GM19324 (cell line): ENCODE data around the gene TRPM3.
A peak's percentile ranks its signal among the peaks of the same experiment; 100 is the strongest.

Source experiments
- ATAC-seq: cut with Tn5 transposase; IDR thresholded peaks from one replicate; pipeline ENCODE4 v1.9.1; 2021; ENCODE audit warnings: mild to moderate bottlenecking, moderate library complexity; ENCODE audit not compliant: unreplicated experiment, low FRiP score

The TRPM3 gene

DNA sequence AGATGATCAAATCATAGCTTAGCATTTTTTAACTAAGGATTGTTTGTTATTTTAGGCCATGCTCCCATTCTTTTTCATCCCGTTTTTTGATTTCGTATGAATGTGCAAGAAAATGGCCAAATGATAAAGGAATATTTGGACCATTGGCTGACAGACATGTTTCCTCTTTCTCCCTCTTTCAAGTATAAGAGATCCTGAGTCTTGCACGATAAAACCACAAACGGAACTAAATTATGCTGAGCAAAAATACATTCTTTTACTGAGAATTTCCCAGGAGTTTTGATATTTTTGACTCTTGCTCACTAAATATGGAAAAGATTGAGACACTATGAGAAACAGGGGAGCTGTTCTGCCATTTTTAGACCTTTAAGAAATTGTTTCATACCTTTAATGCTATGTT is 616.6 kb downstream of the TRPM3 start:
- ATAC-seq = no peak

DNA sequence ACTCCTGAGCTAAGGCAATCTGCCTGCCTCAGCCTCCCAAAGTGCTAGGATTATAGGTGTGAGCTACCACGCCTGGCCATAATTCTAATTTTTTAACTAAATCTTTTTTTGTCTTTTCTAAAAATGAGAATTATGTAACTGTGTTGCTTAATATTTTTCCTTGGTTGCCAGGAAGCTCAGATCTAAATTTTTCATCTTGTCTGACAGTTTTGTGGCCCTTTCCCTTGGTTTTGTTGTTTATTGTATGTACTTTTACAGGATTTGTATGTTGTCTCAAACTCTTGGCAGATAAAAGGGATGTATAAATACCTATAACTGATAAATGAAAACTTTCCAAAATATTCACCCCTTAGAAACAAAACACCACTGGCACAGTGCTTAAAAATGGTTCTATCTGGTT is 618.7 kb downstream of the TRPM3 start:
- no peak for ATAC-seq

DNA sequence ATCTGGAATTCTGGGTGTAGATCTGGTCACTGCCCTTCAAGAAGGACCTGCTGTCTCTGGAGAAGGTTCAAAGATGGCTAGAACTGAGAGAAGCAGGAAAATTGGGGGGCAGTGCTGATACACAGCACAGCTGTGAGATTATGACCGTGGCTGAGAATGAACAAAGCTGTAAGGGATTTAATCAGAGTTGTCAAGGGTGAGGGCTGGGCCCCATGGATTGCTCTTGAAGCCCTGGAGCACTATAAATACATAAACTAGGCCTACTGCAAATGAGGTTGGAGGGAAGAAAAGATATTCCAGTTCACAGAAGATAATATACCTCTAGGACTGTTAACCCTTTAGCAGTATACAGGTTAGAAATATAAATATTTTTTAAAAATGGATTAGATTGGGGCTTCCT is 620.6 kb downstream of the TRPM3 start:
- ATAC-seq = no peak

DNA sequence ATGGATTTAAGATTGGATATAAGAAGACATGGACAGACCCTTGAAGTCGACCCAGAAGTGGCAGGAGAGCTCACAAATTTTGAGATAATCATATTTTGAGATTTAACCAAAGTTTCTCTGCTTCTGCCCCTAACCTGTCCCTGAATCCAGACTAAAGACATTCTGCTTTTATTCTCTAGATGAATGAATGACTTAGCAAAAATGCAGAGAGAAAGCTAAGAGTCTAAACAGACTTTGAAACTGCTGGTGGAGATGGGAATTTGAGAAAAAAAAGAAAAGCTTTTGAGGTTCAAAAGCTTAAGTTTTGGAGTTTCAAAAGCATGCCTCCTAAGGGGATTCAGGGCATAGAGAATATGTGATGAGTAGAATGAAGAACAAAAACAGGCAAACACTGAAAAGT is 621.8 kb downstream of the TRPM3 start:
- ATAC-seq = no peak

DNA sequence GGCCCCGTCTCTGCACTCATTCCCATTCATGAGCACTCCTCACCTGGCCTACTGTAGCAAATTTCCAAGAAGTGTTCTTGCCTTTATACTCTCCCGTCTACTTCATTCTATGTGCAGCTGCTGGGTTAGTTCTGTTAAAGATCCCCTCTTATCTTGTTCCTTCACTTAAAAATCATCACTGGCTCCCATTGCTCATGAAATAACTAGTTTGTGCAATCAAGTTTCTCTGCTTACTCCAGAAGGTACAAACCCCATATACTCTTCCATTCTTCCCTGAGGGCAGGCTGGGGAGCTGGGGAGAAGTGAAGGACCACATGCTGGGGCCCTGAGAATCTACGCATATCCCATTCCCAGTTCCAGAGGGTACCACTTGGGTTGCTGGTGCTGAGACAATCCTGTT is 622.6 kb downstream of the TRPM3 start:
- no peak for ATAC-seq

DNA sequence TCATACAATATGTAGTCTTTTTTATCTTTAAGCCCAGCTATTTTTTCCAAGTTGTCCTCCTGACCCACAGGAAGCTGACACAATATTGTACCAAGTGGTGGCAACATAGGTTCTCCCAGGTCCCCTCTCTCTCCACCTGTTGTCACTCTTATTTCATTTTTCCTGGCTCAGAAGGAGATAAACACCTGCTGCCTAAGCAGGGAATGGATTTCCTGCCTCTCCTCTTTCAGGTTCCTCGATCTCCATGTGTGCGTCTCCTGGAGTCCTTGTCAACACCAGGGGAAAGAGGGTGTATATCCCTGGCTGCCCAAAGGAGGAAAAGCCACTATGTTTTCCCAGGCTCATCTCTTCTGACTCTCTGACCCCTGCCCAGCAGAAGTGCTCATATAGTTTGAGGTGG is 625.2 kb downstream of the TRPM3 start:
- ATAC-seq = no peak

DNA sequence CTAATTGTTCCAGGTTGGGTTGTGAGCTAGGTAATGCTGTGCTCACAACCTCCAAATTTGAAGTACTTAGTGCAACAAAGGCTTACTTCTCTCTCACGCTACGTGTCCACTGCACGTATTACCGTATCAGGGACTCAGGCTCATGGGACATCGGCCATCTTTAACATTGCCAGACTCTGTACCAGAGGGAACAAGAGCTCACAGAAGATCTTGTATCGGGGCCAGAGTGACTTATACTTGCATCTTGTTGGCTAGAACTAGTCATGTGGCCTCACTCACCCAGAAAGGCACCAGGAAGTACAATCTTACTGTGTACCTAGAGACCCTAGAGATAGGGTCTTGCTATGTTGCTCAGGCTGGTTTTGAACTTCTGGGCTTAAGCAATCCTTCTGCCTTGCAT is 625.9 kb downstream of the TRPM3 start:
- ATAC-seq = no peak

DNA sequence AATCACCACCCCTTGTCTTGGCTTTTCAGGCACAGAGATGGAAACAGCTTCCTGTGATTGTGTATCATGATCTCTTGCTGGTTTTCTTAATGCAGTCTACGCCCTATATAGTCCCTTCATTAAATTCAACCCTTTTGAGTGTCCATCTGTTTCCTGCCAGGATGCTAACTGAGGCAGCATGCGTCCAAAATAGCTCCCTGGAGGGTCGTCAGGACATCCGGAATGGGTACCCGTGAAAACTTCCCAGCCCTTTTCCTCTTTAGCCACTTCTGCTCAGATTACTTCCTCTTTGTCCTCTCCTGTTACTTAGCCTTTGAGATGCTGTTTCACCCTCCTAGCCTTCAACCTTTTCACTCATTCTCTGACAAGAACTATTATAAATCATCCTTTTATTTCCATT is 627.2 kb downstream of the TRPM3 start:
- ATAC-seq = no peak

DNA sequence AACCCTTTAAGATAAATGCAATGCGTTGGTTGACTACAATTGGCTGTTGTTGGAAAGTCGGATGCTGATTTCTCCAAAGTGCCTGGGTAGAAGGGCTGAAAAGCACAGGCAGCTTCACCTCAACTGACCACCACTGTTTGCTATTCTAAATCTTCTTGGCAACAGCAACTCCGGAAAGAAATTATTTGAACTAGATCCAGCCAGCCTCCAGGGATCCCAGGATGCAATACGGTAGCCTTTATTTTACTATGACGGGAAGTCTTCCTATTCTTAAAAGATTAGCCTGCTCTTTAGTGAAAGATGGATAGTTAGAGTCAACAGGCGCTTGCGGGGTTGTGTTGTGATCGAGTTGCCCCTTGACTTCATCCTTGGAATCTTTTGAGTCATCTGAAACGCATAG is 628.4 kb downstream of the TRPM3 start:
- no peak for ATAC-seq

DNA sequence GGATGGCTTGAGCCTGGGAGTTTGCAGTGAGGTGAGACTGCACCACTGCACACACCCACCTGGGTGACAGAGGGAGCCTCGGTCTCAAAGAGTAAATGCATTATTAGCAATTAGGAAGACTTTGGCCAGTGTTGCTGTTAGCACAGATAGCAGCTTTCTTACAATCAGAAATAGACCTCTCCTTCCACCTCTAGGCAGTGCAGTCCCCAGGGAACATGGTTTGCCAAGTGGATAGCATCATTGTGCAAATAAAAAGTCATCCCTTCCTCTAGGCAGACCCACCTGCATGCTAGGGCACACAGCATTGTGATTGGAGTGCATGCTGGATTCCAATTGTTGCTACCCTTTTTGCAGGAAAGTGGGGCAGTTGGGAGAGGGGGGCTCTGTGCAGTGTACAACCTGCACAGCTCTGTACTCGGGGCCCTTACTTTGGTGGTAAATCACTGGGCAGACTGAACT is 629.1 kb downstream of the TRPM3 start:
- ATAC-seq = no peak

DNA sequence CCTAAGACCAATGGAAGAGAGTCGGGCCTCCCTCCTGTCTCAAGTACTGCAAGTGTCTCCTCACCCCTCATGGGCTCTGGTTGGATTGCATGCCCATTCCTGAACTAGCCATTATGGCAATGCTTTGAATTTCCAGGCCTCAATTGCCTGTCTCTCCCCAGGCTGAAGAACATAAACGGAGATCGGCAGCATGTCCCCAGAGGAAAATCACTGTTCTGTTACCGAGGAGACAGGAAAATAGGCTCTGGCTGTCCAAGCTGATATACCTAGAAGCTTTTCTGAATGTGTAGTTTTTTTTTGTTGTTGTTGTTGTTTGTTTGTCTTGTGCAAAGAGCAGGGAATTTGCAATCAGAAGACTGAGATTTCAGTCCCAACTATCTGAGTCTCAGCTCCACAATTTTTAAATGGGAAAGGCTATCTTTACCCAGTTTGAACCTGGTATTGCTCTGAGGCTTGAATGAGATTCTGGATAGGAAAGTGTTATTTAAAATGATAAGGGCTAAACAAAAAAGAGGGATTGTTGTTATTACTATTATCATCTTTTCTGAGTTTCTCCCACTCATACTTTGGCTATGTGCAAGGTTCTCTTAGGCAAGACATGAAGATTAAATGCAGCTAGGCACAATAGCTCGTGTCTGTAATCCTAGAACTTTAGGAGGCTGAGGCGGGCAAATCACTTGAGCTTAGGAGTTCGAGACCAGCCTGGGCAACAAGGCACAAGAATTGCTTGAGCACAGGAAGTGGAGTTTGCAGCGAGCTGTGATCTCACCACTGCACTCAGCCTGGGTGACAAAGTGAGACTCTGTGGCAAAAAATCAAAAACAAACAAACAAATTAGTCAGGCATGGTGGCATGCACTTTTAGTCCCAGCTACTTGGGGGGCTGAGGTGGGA is 629.7 kb downstream of the TRPM3 start:
- ATAC-seq = no peak

DNA sequence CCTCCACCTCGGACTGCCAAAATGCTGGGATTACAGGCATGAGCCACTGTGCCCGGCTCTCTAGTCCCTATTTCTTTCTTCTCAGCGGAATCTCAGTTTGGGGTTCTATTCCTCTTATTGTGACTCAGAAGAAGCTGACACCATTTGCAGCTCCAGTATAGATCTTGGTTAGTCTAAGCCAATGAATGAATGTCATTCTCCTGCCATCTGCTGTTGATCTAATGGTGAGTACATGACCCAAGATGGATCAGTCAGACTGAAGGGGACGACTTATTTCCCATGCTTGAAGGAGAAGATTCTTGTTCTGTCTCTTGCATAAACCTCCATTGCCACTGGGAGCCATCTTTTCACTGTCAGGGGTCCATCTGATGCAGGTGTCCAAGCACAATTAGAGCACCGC is 630.9 kb downstream of the TRPM3 start:
- ATAC-seq = no peak

DNA sequence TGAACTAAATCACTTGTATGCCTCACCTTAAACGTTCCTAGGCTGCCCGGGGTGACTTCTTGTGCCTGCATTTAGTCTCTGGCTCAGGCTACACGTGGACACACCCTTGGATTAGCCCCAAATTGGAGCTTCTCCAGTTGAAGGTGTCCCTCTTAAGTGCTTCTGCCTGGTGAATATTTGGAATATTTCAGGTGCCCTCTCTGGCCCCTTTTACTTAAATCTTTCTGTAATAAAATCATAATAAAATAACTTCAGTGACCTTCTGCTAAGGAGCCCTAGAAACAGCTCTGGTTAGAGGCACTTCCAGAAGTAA is 632.7 kb downstream of the TRPM3 start:
- ATAC-seq = no peak

DNA sequence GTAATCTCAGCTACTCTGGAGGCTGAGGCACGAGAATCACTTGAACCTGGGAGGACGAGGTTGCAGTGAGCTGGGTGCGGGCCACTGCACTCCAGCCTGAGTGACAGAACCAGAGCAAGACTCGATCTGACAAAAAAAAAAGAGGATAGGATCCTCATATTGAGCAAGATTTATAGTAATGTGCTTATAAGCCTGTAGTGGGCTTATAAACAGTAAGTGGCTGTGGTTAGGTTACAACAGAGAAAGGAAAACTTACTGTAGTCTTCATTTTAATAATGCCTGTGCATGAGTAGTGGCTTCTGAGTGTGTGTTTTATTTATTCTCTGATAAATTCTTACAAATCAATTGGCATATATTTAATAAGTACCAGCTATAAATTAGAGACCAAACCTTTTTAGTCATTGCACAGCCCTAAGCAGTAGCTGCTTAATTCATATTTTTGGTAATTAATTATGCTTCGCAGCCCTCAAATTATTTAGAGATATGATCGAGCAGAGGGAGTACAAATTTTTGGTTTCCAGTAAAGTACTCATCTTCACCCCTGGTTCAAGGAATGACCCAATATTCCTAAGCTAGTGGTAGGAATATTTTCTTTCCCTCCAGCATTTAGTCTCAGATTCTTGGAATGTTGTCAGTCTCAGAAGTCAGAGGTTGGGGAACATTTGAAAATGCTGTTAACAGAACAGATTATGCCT is 633.2 kb downstream of the TRPM3 start:
- ATAC-seq = no peak

DNA sequence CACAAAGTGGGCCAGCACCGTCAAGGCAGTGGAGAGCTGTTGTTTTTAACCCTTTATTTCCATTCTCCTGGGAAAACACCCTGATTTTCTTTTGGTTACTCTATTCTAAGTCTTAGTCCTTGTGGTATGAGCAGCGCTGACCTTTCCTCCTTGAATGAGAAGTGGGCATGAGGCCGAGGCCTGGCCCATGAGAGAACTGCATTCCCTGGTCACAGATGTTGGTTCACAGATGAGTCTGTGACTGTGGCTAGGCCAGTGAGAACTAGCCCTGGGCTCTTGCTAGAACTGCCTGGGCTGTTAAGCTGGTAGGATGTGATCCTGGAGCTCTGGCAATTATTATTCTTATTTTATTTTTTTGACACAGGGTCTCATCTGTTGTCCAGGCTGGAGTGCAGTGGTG is 635.3 kb downstream of the TRPM3 start:
- no peak for ATAC-seq

DNA sequence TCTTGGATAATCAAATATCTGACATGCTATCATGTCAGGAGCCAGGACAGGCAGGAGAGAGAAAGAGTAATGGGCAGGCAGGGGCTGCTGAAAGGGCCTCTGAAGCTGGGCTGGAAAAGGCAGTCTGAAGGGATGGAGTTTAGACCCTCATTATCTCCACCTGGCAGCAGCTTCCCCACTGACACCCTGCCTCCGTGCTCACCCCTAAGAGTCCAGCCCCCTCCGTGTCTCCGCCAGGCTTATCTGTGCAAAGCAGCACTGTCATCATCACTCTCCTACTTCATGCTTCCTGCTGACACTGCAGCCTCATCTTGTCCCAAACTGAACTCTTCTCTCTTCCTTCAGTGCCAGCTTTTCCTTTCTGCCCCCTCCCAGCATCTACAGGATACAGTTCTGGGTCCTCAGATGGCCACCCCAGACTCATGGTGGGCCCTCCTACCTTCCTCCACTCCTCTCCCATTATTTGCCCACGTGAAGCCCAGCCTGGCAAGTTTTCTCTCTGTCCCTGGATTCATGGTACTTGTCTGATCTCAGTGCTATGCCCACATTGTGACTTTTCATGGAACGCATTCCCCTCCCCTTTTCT is 636.1 kb downstream of the TRPM3 start:
- ATAC-seq = no peak

DNA sequence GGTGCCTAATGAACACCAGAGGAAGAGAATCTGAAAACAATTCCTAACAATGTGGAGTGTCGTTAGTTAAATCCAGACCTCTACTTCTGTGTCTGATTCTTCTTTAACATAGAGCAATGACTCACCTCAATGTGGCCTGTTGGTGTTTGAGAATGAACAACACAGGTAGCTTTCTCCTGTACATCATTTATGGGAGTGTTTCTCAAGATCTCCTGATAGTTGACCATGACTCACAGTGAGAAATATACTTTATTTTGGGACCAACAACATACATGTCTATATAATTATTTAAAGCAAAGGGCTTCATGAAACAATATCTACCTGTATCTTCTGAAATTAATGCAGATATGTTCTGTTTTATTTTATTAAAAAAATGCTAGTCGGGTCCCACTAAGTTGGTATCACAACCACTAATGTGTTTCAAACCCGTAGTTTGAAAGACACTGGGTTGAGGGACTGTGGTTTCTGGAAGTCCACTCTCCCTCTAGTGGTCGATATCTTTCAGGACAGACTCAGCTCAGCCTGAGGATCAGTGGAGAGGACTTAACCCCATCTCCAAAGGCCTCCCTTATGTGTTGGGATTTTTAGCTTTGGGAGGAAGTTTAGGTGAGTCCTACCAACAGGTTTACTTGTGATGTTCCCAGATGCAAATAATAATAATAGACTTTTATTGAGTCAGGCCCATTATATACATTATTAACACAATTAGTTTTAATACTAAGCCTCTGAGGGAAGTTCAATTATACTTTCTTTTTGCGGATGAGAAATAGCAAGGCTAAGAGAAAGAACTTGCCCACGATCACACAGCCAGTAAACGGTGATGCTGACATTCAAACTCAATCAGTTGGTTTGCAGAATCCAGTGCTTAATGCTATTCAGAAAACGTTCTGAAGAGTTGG is 636.9 kb downstream of the TRPM3 start:
- peak; percentile 85 for ATAC-seq

DNA sequence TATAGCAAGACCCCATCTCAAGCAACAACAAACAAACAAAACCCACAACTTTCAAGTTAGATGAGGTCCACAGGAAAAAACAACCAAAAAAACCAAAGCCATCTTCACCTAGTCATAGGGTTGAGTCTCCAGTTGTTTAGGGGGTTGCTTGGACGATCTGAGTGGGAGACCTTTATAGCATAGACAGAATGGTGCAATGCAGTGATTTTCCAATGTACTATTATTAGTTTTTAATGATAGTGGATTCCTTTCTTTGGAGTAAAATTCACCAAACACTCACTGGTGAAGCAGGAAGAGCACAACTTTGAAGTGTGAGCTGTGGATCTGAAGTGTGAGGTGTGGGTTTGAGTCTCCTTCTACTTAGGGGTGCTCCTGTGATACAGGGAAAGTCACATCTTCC is 640.0 kb downstream of the TRPM3 start:
- no peak for ATAC-seq

DNA sequence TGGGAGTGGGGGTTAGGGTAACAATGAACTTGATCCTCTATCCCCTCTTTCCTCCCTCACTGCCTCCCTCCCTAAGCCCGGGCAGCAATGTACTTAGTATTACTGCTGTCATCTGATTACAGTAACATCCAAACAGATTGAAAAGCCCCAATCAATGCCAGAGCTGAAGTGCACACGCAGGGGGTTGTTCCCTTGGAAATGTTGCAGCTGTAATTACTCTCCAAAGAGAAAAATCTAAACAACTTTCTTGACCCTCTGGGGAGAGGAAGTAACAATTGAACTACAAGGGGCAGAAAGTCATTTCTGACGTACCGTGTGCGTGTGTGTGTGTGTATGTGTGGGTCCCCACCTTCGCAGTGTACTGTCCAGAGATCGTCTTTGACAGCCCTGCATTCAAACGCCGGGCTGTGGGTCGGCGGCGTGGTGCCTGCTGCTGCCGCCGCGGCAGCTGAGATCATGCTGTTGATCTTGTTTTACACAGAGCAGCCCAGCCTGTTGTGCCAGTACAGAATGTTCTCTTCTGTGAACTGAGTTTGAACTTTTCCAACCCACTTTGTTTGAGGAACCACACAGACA is 640.9 kb downstream of the TRPM3 start:
- ATAC-seq = no peak

DNA sequence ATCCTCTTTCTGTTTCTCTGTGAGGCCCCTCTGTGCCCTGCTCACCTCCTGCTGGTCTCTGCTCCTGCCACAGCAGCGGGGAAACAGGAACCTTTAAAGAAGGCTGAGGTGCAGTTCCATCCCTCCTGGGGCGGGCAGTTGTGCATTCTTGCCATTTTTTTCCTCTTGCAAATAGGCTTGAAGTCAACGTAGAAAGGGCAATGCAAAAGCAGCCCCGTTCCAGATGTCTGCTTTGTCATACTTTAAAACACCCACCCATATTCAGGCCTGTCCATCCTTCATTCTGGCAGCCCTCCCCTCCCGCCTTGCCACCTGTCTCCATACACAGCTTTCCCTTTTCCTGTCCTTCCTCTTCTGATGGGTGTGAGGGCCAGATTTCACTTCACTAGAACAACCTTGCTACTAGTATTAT is 641.5 kb downstream of the TRPM3 start:
- no peak for ATAC-seq
